NCI-H1048 (cell line): ENCODE data around the gene ANKRD26.
A peak's percentile ranks its signal among the peaks of the same experiment; 100 is the strongest.
"Not testable (repeated sequence)": the region's sequence is repeated elsewhere in the genome, so short reads cannot be mapped to it uniquely, and the experiment has no call there.

Source experiments
- DNase-seq: peaks from one replicate; lab custom pipeline; 2025; lab: John Stamatoyannopoulos, UW

Gene ANKRD26

GRCh38 chr10:27099916-27100812 is at the start of gene ANKRD26:
TSS of gene ANKRD26 (minus strand) at chr10:27100494. CDS start at chr10:27100326, 168 bp downstream.
- DNase-seq, result peak; percentile 98

GRCh38 chr10:27147701-27148100 is 47.4 kb upstream of the ANKRD26 start:
- no peak for DNase-seq

DNA sequence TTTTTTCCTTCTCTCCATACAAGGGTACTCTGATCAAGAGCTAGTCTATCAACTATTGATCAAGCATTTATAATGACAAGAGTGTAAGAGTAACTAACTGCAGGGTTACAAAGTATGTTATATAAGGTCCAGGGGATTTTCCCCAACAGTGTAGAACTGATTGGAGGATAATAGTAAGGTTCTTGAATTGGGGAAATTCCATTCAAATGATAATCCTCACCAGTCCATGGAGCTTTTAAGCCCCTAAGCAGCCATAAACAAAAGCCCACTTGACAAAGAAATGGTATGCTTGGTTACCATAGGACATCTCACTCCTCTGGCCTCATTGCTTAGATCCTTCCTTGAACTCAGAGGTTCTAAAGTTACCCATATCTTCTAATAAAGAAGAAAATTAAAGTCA is 45.6 kb upstream of the ANKRD26 start:
- DNase-seq, result no peak

GRCh38 chr10:27143686-27144085 is 43.4 kb upstream of the ANKRD26 start:
- DNase-seq, result no peak

DNA sequence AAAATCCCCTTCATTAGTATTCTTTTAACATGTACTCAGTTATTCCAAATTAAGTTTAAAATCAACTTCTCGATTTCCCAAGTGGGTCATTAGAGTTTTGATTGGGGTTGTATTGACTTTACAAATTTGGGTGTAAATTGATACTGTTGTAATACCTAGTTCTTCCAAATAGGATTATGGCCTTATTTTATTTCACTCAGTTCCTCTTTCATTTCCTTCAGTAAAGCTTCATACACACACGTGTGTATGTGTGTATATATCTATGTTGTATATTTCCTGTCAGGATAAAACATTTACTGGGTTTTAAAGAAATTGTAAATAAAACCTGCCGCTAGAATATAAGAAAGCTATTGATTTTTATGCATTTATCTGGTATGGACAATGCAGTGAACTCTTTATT is 38.0 kb upstream of the ANKRD26 start:
- no peak for DNase-seq

DNA sequence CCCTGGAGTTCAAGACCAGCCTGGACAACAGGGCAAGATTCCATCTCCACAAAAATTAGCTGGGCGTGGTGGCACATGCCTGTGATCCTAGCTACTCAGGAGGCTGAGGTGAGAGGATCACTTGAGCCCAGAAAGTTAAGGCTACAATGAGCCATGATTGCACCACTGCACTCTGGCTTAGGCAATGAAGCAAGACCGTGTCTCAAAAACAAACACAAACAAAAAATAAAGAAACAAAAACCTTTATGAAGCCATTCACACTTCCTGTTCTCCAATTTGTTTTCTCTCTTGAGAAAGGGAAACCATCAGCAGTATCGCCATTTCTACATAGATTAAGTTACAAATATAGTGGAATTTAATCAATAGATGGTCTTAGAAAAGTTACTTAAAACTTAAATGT is 34.1 kb upstream of the ANKRD26 start:
- DNase-seq, result no peak

DNA sequence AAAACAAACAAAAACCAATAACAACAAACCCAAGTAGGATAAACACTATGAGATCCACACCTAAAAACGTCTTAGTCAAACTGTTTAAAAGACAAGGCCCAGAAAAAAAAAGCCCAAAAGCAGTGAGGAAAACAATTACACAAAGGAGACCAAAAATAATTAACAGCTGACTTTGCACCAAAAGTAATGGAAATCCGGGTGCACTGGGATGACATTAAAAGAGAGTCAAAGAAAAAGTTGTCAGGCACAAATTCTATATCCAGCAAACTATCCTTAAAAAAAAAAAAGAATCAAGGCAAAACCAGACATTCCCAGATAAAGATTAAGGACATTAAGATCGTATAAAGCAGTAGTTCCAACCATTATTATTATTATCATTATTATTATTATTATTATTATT is 7.9 kb upstream of the ANKRD26 start:
- DNase-seq, result no peak

DNA sequence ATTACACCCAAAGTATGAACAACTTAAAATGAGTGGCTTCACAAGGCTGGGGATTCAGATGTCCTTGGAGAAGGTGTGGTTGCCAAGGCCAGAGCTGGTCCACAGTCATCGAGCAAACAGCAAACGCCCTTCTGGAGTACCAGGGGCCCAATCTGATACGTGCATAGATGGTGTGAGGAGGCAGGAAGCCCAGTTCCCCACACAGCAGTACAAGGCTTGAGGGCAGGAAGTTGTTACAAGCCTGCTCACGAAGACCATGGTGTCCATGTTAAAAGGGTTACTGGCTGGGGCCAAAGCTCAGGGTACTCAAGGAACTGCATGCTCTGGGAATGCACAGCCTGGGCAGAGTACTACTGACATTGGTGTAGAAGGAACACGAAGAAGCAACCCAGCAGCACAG is 4.6 kb upstream of the ANKRD26 start:
- no peak for DNase-seq

GRCh38 chr10:27100813-27101347 is 586 bp upstream of the ANKRD26 start:
- DNase-seq, result no peak

GRCh38 chr10:27099448-27099847 is 846 bp downstream of the ANKRD26 start:
- DNase-seq, result no peak

DNA sequence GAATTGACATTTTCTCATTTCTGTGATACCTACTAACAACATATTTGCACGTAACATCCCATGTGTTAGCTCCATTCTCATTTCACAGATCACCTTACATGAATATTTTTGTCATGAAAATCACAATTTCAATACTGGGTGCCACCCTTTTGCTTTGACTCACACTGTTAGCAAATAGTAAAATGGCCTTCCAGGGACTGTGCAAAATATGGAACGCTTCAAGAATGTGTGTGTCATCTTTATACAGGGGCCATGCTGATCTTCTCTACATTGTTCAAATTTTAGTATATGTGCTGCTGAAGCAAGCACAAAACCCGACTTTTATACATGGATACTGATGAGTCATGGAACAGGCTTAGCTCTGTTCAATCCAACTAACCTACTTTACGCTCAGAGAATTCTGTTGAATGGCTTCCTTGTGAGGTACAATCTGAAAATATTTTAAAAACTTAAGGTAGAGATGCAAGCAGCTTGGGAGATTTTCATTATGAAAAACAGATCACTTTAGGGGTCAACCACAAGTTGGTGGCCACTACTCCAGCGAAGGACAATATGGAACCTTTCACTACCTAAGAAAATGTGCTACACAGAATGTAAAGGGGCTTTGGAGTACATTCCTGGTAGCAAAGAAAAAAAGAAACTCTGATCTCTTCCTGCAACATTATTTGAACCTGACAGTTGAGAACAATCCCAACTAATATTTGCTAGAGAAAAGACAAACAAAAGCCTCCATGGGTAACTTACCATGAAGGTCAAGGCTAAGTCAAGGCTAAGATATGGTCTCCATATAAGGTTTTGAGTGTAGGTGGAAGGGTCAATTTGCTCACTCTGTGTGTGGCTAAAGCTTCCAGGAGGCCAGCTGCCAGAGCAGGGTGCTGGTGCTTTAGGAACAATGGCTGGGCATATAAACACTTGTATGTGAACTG is 11.9 kb downstream of the ANKRD26 start:
- no peak for DNase-seq

- DNase-seq, result no peak
Measured at GRCh38 chr10:27072436-27073114, 27.7 kb downstream of the ANKRD26 start.

GRCh38 chr10:27068217-27068891 is 31.9 kb downstream of the ANKRD26 start:
- no peak for DNase-seq

DNA sequence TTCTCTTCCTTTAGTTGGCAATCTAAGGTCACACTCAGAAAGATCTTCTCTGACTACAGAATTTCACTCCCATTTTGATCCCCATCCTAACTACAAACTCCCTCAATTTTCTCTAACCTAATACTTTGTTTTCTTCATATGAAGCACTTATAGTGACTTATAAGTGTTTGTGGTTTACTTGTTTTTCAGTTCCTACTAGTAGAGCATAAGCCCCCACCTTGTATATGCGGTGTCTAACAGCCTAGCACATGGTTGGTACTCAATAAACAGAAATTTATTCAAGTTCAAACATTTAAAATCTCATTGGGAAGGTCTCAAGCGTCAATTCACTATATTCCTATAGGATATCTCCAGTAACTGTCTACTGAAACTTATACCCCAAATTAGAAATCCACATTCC is 35.2 kb downstream of the ANKRD26 start:
- DNase-seq, result no peak

DNA sequence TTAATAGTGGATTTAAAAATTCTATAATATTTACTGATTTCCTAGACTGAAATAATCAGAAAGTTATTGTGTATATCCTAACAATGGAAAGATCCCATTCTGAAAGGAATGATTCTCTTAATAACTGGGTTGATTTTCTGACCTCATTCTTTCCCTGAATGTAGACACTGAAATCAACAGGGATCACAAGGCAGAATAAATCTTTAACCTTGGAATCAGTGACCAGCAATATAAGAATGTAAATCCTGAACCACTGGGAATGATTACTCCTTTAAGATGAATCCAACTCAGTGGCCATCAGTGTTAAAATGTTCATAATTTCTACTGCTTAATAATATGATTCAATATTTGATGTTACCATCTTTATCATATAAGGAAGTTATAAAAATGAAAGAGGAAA is 47.6 kb downstream of the ANKRD26 start:
- no peak for DNase-seq

DNA sequence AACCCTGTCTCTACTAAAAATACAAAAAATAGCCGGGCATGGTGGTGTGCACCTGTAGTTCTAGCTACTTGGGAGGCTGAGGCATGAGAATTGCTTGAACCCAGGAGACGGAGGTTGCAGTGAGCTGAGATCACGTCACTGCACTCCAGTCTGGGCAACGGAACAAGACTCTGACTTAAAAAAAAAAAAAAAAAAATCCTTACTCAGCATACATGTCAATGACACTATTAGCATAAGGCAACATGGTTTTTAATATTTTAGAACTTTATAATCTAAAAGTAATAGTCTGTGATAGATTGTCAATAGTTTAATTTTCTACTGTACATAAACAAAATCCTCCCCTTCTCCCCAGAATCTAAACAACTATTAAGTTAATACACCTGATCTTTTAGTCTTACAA is 55.0 kb downstream of the ANKRD26 start:
- not testable (repeated sequence) for DNase-seq

DNA sequence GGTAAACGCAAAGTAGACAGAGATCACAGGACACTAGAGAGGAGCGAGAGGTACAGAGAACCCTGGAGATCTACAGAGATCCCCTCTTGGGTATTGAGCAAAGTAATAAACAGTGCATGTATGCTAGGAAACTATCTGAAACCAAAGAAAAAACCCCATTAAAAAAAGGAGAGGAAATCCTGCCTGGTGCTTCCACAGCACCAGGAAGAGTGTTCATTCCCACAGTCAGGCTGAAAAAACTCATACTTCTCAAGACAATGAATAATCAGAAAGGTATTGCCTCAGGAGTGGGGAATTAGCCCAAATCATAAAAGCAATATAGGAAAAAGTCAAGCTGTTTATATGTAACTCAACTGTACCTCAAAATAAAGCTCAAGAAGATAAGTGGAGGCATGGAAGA is 59.1 kb downstream of the ANKRD26 start:
- no peak for DNase-seq

- DNase-seq, result no peak
Measured at GRCh38 chr10:27038168-27038567, 62.1 kb downstream of the ANKRD26 start.

- DNase-seq, result no peak
Measured at GRCh38 chr10:27035163-27035562, 65.1 kb downstream of the ANKRD26 start.

- DNase-seq, result no peak
Measured at GRCh38 chr10:27030060-27030459, 70.2 kb downstream of the ANKRD26 start.

- no peak for DNase-seq
Measured at GRCh38 chr10:27022048-27022447, 78.2 kb downstream of the ANKRD26 start.
